22Rv1 (cell line): Measurements from ENCODE around the gene KRT7.

Experiments
- ZFX ChIP-seq: fragments of 450-650 bp; IDR thresholded peaks from 2 replicates; pipeline ENCODE4 v1.6.1; 2017; ENCODE audit warnings: antibody characterized with exemption, borderline replicate concordance
- TF ChIP-seq, protein P1 (sequence below): fragments of 450-650 bp; IDR thresholded peaks from 2 replicates; pipeline ENCODE4 v1.5.1; 2017; ENCODE audit warnings: mild to moderate bottlenecking

DNA sequence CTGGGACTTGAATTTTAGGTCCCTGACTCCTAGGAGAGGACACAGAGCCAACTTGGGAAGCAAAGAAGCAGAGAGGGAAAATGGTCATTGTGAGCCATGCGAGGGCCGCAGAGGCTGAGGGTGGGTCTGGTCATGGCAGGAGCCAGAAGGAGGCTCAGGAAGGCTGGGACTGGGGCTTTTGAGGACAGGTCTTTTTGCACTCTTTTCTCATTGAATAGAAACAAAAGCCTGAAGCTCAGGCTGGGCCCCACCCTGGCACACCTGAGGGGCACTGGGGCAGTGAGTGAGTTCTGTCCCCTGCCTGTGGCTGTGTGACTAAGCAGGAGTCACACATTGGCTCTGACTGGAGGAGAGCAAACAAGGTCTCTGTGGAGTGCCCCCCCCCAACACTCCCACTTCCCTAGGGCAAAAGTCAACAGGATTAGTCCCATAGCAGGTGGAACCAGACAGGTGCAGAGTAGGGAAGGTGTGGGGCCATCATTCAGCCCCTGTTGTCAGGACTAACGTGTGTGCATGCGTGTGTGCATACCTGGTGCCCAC is 2.8 kb downstream of the KRT7 start:
- TF ChIP-seq, protein P1, sequence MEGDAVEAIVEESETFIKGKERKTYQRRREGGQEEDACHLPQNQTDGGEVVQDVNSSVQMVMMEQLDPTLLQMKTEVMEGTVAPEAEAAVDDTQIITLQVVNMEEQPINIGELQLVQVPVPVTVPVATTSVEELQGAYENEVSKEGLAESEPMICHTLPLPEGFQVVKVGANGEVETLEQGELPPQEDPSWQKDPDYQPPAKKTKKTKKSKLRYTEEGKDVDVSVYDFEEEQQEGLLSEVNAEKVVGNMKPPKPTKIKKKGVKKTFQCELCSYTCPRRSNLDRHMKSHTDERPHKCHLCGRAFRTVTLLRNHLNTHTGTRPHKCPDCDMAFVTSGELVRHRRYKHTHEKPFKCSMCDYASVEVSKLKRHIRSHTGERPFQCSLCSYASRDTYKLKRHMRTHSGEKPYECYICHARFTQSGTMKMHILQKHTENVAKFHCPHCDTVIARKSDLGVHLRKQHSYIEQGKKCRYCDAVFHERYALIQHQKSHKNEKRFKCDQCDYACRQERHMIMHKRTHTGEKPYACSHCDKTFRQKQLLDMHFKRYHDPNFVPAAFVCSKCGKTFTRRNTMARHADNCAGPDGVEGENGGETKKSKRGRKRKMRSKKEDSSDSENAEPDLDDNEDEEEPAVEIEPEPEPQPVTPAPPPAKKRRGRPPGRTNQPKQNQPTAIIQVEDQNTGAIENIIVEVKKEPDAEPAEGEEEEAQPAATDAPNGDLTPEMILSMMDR, result no peak
- TF ChIP-seq ZFX, result no peak
